ENCODE results near the gene ABCF2.

ABCF2 gene

DNA sequence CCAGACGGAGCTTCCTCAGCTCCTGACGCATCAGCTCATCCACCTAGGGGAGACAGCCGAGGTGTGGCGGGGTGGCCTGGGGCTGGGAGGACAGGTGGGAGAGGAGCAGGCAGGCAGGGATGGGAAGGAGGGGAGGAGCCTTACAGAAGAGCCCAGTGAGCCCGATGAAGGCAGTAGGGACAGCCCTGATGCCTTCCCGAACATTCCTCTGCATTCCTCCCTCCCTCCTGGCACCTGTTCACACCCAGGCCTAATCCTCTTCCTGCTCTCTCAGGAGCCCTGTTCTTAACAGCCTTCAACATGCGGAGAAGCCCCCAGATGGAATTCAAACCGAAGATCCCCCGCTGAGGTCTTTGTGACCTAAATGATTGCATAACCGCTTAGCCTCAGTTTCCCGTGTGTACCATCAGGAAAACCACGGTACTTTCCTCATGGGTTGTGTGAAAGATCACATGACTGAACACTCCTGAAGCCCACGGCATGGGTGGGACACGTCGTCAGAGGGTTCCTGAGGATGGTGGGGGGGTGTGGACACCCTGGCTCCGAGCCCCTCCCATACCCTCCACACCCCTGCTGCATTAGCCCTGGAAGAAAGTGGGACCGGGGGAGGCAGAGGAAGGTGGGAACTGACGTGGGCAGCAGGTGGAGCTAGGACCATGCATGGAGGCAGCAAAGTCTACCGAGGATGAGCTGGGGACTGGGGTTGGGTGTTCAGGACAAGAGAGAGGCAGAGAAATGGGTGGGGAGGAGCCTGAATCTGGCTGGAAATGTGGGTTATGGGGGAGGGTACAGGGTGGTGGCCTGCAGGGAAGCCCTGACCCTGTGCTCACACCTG, 31.2 kb downstream of the ABCF2 start:
- DNase-seq (ENCODE audit: low read depth, low spot score), result no peak

DNA sequence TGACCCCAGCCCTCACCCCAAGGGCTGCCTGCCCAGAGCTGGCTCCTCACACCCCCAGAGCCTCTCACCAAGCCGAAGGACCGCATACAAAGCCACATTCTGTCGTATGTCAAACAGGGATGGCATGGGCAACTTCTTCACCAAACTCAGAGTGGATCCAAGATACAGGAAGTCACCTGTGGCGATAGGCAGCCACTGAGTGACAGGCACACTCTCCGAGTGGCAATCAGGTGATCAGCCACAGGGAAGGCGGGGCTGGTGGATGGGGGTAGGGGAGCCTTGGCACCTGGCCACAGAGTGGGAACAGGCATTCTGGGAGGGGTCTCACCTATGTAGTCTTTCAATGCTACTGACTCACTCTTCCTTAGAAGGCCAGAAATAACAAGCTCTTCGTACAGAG, 32.8 kb downstream of the ABCF2 start:
- no peak for DNase-seq (ENCODE audit: low read depth, low spot score)

DNA sequence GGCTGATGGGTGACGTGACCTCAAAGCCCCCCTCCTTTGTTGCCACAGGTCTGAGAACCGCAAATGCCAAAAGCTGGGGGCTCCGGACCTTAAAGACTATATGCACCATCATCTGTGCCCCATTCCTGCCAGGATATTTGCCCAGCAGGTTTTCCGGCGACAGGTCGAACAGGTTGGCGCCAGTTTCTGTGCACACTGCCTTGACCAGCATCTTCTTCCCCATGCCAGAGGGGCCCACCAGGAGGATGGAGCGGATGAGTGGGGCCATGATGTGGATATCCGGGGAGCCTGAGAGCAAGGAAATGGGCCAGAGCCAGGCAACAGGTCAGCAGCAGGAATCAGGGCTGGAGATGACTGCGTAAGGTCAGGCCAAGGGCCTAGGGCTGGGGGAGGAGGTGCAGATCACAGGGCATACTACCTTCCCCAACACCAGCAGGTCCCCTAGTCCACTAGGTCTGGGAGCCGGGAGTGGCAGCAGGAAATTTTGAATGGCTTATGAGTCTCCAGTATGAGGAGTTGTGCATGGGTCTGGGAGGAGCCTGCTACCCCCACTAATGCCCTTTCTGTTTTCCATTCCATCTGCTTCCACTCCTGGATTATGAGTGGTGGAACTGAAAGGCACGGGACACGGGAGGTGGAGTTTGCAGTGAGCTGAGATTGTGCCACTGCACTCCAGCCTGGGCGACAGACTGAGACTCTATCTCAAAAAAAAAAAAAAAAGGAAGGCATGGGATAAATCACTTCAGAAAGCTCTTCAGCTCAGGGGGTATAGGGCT, 33.6 kb downstream of the ABCF2 start:
- DNase-seq (ENCODE audit: low read depth, low spot score), result no peak

DNA sequence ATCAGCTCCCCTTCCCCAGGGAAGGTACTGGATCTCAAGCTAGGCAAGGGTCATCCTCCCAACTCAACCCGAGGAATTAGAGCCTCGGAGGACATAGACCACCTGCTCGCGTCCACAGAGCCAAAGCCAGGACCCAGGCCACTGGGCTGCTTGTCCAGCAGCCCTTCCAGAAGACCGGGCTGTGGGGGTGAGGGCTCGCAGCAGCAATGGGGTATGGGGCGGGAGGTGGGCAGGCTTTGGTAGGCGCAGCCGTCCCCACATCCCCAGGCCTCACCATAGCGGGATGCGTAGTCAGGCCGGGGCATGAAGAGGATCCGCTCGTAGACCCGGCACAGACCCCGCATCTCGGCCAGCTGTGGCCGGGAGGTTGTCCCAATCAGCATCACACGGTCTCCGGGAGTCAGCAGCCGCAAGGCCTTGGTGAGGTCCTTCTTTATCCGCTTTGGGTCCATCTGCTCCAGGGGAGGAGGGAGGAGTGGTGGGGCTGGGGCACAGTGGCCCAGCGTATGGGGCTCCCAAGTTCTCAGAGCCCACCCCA, 34.9 kb downstream of the ABCF2 start:
- DNase-seq (ENCODE audit: low read depth, low spot score), result no peak

DNA sequence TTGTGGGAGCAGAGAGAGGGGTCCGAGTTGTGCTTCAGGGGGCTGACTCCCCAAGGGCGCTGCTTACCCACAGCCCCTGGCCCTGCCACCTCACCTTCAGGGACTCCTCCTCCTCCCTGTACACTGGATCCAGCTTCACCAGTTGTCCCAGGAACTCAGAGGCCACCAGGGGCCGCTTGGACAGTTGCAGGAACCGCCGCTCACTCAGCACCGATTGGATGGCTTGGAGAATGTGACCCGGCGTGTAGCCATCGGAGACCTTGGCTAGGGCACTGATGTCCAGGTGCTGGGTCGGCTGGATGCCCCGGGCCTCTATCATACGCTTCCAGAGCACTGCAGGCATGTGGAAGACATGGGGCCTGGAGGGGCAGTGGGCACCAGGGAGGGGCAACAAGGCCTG, 35.5 kb downstream of the ABCF2 start:
- no peak for DNase-seq (ENCODE audit: low read depth, low spot score)

DNA sequence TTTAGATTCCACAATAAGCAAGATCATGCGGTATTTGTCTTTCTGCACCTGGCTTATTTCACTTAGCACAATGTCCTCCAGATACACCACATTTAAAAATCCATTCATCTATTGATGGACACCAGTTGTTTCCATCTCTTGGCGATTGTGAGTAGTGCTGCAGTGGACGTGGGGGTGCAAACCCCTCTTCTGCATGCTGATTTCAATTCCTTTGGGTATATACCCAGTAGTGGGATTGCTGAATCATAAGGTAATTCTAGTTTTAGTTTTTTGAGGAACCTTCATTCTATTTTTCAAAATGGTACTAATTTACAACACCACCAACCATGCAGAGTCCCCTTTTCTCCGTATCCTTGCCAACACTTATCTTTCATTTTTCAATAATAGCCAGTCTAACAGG, 38.0 kb downstream of the ABCF2 start:
- no peak for DNase-seq (ENCODE audit: low read depth, low spot score)

GRCh38 chr7:151188252-151188542, 38.8 kb downstream of the ABCF2 start:
- DNase-seq (ENCODE audit: low read depth, low spot score), result no peak

- DNase-seq (ENCODE audit: low read depth, low spot score), result no peak
Observed at GRCh38 chr7:151187409-151188251, 39.4 kb downstream of the ABCF2 start.

DNA sequence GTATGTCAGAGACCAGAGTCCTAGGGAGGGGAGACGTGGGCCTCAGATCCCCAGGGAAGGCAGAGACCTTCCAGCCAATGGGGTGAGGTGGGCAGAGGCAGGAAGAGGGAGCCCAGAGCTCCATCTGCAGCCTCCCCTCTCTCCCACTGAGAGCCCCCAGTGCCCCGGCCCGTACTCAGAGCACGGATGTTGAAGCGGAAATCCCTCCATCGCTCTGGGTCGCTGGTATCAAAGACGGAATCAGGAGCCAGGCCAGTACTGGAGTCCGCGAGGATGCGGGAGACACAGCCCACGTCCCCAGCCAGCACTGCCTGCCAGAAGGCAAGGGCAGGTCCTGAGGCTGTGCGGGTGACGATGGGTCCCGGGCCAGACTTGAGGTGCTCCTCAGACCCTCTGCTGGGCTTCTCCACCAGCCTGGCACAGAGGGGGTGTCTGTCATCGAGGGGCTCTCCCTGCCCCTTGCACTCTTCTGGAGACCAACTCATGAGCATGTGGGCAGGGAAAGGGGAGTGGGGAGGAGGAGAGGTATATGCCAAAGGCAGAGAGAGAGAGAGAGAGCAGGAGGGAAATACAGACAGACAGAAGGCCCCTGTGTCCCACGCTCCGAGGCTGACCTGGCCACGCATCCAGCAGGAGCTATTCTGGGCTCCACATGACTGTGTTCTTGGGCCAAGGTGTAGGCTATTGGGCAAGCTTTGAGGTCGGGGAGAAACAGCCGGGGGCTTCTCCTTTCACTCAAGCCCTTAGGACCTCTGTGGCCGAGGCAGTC, 40.2 kb downstream of the ABCF2 start, which contains the start of gene ASB10:
TSS of gene ASB10 (minus strand) at position 611 of the 769 bp plus-strand sequence. CDS start at position 491, 120 bp downstream.
- DNase-seq (ENCODE audit: low read depth, low spot score), result no peak

GRCh38 chr7:151185762-151186639, 41.0 kb downstream of the ABCF2 start:
- no peak for DNase-seq (ENCODE audit: low read depth, low spot score)

- DNase-seq (ENCODE audit: low read depth, low spot score), result no peak
Observed at GRCh38 chr7:151181011-151181431, 46.0 kb downstream of the ABCF2 start.

GRCh38 chr7:151179946-151180345, 47.1 kb downstream of the ABCF2 start:
- DNase-seq (ENCODE audit: low read depth, low spot score), result no peak

GRCh38 chr7:151179287-151179860, 47.6 kb downstream of the ABCF2 start:
- no peak for DNase-seq (ENCODE audit: low read depth, low spot score)

DNA sequence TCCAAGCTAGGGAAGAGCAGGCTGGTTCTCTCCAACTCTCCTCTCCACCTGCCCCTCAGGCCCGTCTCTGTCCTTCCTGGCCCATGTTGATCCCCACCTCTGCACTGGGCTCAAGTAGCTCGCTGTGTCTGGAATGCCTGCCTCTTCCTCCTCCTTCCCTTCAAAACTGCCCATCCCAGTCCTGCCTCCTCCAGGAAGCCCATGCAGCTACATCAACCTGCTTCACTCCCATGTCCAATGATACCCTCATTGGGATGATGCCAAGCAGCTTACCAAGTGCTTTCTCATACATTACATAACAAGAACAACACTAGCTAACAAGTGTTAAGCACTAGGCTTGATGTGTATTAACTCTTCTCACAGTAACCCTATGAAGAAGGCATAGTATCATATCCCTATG, 48.2 kb downstream of the ABCF2 start:
- DNase-seq (ENCODE audit: low read depth, low spot score), result no peak

DNA sequence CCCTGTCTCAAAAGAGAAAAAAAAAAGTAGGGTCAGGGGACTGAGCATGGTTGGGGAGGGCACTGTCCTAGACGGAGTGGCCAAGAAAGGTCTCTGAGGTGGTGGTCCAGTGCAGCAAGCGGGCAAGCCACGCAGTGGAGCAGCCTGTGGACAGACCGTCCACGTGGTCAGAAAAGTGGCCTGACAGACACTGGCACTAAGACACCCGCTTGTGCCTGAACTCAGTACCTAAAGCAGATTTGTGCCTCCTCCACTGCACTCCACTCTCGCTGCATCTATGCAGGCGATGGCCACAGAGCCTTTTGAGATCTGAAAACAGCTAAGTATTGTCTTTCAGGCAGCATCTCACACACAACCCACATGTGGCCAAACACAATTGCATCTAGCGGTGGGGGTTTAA, 48.8 kb downstream of the ABCF2 start:
- DNase-seq (ENCODE audit: low read depth, low spot score), result no peak

GRCh38 chr7:151177310-151177709, 49.7 kb downstream of the ABCF2 start:
- DNase-seq (ENCODE audit: low read depth, low spot score), result no peak

GRCh38 chr7:151176401-151176800, 50.6 kb downstream of the ABCF2 start:
- no peak for DNase-seq (ENCODE audit: low read depth, low spot score)

- DNase-seq (ENCODE audit: low read depth, low spot score), result no peak
Observed at GRCh38 chr7:151175793-151176311, 51.2 kb downstream of the ABCF2 start.

- DNase-seq (ENCODE audit: low read depth, low spot score), result no peak
Observed at GRCh38 chr7:151175047-151175792, 51.8 kb downstream of the ABCF2 start.
